ENCODE data around the gene SIT1.

GRCh38 chr9:35687306-35687705 lies 36.6 kb upstream of the SIT1 start:
- TF ChIP-seq CTCF (conservative IDR thresholded peaks at IDR 0.05; ENCODE audit: low read length) = no peak
- TF ChIP-seq EZH2phosphoT487 (IDR thresholded peaks at IDR 0.05; ENCODE audit: borderline replicate concordance, low read depth, low read length) = no peak

All from OCI-LY7 (cell line).